ENCODE results near the gene PRKAA2.

Gene PRKAA2

GRCh38 chr1:56671542-56671941 is 26.4 kb downstream of the PRKAA2 start:
- Histone ChIP-seq H3K79me2 (ENCODE audit: insufficient read depth, low read length) (no peaks in the 10 kb centered on the region), H3K27me3 (ENCODE audit: low read length) (no peaks in the 10 kb centered on the region), H3K9me3 (ENCODE audit: insufficient read depth, low read length) (no peaks in the 10 kb centered on the region), H2AFZ (ENCODE audit: low read depth, low read length, severe bottlenecking) (no peak overlapping the region), H3K36me3 (ENCODE audit: low read length) (no peaks in the 10 kb centered on the region), H3K4me2 (ENCODE audit: low read depth, low read length, poor library complexity, severe bottlenecking) (no peak overlapping the region), H3K4me3 (ENCODE audit: insufficient read depth, low read length, poor library complexity, severe bottlenecking) (no peak overlapping the region), H3K27ac (ENCODE audit: low read depth, low read length) (no peak overlapping the region), H3K9ac (ENCODE audit: low read length) (no peak overlapping the region), H4K20me1 (ENCODE audit: low read depth, low read length) (no peaks in the 10 kb centered on the region), H3F3A (ENCODE audit: insufficient read depth) (no peaks in the 10 kb centered on the region), H3K9me2 (replicated peaks; ENCODE audit: insufficient read depth, low read length) (no peaks in the 10 kb centered on the region)
- TF ChIP-seq CTCF (IDR thresholded peaks at IDR 0.05; ENCODE audit: insufficient read depth, low read length, poor library complexity, severe bottlenecking) (no peak), EZH2phosphoT487 (conservative IDR thresholded peaks at IDR 0.05; ENCODE audit: low read length) (no peak)

- no peak for TF ChIP-seq CTCF (IDR thresholded peaks at IDR 0.05; ENCODE audit: insufficient read depth, low read length, poor library complexity, severe bottlenecking)
- no peak for TF ChIP-seq EZH2phosphoT487 (conservative IDR thresholded peaks at IDR 0.05; ENCODE audit: low read length)
- Histone ChIP-seq H3K4me2 (ENCODE audit: low read depth, low read length, poor library complexity, severe bottlenecking) (no peak overlapping the region), H3K9ac (ENCODE audit: low read length) (no peak overlapping the region), H3K27ac (ENCODE audit: low read depth, low read length) (no peak overlapping the region), H2AFZ (ENCODE audit: low read depth, low read length, severe bottlenecking) (no peak overlapping the region), H3K79me2 (ENCODE audit: insufficient read depth, low read length) (no peaks in the 10 kb centered on the region), H3K9me3 (ENCODE audit: insufficient read depth, low read length) (no peaks in the 10 kb centered on the region), H3K36me3 (ENCODE audit: low read length) (no peaks in the 10 kb centered on the region), H4K20me1 (ENCODE audit: low read depth, low read length) (no peaks in the 10 kb centered on the region), H3F3A (ENCODE audit: insufficient read depth) (no peaks in the 10 kb centered on the region), H3K27me3 (ENCODE audit: low read length) (no peaks in the 10 kb centered on the region), H3K9me2 (replicated peaks; ENCODE audit: insufficient read depth, low read length) (no peaks in the 10 kb centered on the region), H3K4me3 (ENCODE audit: insufficient read depth, low read length, poor library complexity, severe bottlenecking) (no peak overlapping the region)
Observed at GRCh38 chr1:56672579-56672978, 27.5 kb downstream of the PRKAA2 start.

- TF ChIP-seq EZH2phosphoT487 (conservative IDR thresholded peaks at IDR 0.05; ENCODE audit: low read length) (no peak), CTCF (IDR thresholded peaks at IDR 0.05; ENCODE audit: insufficient read depth, low read length, poor library complexity, severe bottlenecking) (no peak)
- H3K27ac ChIP-seq (ENCODE audit: low read depth, low read length) = no peak overlapping the region
- no peaks in the 10 kb centered on the region for H3K9me2 ChIP-seq (replicated peaks; ENCODE audit: insufficient read depth, low read length)
- no peaks in the 10 kb centered on the region for H3K27me3 ChIP-seq (ENCODE audit: low read length)
- no peaks in the 10 kb centered on the region for H4K20me1 ChIP-seq (ENCODE audit: low read depth, low read length)
- no peak overlapping the region for H3K4me3 ChIP-seq (ENCODE audit: insufficient read depth, low read length, poor library complexity, severe bottlenecking)
- H3K9me3 ChIP-seq (ENCODE audit: insufficient read depth, low read length) = no peaks in the 10 kb centered on the region
- no peaks in the 10 kb centered on the region for H3K79me2 ChIP-seq (ENCODE audit: insufficient read depth, low read length)
- no peaks in the 10 kb centered on the region for H3F3A ChIP-seq (ENCODE audit: insufficient read depth)
- H3K36me3 ChIP-seq (ENCODE audit: low read length) = no peaks in the 10 kb centered on the region
- no peak overlapping the region for H2AFZ ChIP-seq (ENCODE audit: low read depth, low read length, severe bottlenecking)
- H3K4me2 ChIP-seq (ENCODE audit: low read depth, low read length, poor library complexity, severe bottlenecking) = no peak overlapping the region
- H3K9ac ChIP-seq (ENCODE audit: low read length) = no peak overlapping the region
Observed at GRCh38 chr1:56675763-56676162, 30.6 kb downstream of the PRKAA2 start.

Measured in SU-DHL-6 (cell line).